Lower lobe of right lung (tissue), 2 donors: ENCODE measurements around the gene SMS. TPM values are rescaled to one million over a fixed set of nuclear protein-coding genes. Genes with fewer than 3 reads are reported as not detected.

Source experiments
- ATAC-seq, 2 donors: fragments of 200-7000 bp; cut with Tn5 transposase; one replicate each; pipeline ENCODE4 v1.9.1; 2020 to 2022; ENCODE audit warnings: mild to moderate bottlenecking in 2 of 2, moderate library complexity in 2 of 2
- DNase-seq: peaks from one replicate; pipeline ENCODE4 v3.0.0-alpha.2; 2020
- H3K27ac ChIP-seq: fragments of 200-600 bp; one replicate; pipeline ENCODE4 v1.8.0; 2022
- H3K27me3 ChIP-seq: fragments of 200-600 bp; one replicate; pipeline ENCODE4 v1.8.0; 2022; ENCODE audit warnings: low read depth
- H3K36me3 ChIP-seq: fragments of 200-600 bp; one replicate; pipeline ENCODE4 v1.8.0; 2022; ENCODE audit warnings: mild to moderate bottlenecking
- H3K4me1 ChIP-seq: fragments of 200-600 bp; one replicate; pipeline ENCODE4 v1.8.0; 2022
- H3K4me3 ChIP-seq: fragments of 200-600 bp; one replicate; pipeline ENCODE4 v1.8.0; 2022; ENCODE audit warnings: mild to moderate bottlenecking
- H3K9me3 ChIP-seq: fragments of 200-600 bp; one replicate; pipeline ENCODE4 v1.8.0; 2022
- CTCF ChIP-seq: fragments of 200-600 bp; IDR thresholded peaks from one replicate; pipeline ENCODE4 v1.8.0; 2022; ENCODE audit warnings: antibody characterized with exemption, mild to moderate bottlenecking
- intact Hi-C: fragments of 100-400 bp; cut with DNase I; formaldehyde crosslinking; loops from one replicate; pipeline ENCODE4 v1.11.0; 2022
- total RNA-seq: library from RNA; stranded (reverse); fragmentation: NEBNext Ultra II Directional; extraction: Animal tissue kit (Norgen Biotek cat#: 25700); gene quantifications from one replicate; pipeline ENCODE4 v1.2.1, GENCODE V29; 2021
- donor health status: DM: no; HTN: yes; CAD: no; lungs with severe emphysema.

The SMS gene
- total RNA-seq, 1 donor from 2014 or later, result 53.7 TPM

DNA sequence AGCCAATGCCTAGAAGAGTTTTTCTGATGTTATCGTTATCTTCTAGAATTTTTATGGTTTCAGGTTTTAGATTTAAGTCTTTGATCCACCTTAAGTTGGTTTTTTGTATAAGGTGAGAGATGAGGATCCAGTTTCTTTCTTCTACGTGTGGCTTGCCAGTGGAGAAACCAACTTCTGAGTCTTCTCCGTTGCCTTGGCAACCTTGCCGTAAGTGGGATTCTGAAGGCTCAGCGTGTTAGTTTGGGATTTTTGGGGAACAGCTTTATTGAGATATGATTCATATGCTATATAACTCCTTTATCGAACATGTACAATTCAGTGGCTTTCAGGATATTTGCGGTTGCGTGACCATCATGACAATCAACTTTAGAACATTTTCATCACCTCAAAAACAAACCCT, 17.7 kb downstream of the SMS start:
- TF ChIP-seq CTCF, result no peak
- no peaks in the 10 kb centered on the region for H3K36me3 ChIP-seq
- no peak overlapping the region for H3K4me3 ChIP-seq
- no peaks in the 10 kb centered on the region for H3K27me3 ChIP-seq
- ATAC-seq (no peak), DNase-seq (no peak)
- no peak overlapping the region for H3K27ac ChIP-seq
- H3K4me1 ChIP-seq, result peaks cover 3% of the 10 kb centered on the region
- H3K9me3 ChIP-seq, result no peaks in the 10 kb centered on the region
- intact Hi-C loops, result no loop called here

DNA sequence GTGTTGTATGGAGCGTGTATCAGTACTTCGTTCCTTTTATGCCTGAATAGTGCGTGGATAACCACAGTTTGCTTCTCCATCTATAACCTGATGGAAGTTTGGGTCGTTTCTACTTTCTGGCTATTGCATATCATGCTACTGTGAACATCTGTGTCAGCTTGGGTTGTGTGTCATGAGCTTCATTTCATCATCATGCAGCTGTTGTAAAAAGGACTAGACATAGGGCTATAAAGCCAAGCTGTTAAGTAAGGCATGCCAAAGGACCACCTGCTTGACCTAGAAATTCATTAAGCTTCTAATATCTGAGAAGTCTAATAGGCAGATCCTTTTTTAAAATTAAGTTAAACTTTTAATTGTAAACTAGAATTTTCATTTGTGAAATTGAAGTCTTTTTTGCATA, 18.4 kb downstream of the SMS start:
- no peak for TF ChIP-seq CTCF
- H3K4me3 ChIP-seq, result no peak overlapping the region
- no peaks in the 10 kb centered on the region for H3K9me3 ChIP-seq
- ATAC-seq, result no peak
- no peak overlapping the region for H3K27ac ChIP-seq
- intact Hi-C loops, result no loop called here
- peaks cover 3% of the 10 kb centered on the region for H3K4me1 ChIP-seq
- no peaks in the 10 kb centered on the region for H3K36me3 ChIP-seq
- no peaks in the 10 kb centered on the region for H3K27me3 ChIP-seq
- DNase-seq, result no peak

DNA sequence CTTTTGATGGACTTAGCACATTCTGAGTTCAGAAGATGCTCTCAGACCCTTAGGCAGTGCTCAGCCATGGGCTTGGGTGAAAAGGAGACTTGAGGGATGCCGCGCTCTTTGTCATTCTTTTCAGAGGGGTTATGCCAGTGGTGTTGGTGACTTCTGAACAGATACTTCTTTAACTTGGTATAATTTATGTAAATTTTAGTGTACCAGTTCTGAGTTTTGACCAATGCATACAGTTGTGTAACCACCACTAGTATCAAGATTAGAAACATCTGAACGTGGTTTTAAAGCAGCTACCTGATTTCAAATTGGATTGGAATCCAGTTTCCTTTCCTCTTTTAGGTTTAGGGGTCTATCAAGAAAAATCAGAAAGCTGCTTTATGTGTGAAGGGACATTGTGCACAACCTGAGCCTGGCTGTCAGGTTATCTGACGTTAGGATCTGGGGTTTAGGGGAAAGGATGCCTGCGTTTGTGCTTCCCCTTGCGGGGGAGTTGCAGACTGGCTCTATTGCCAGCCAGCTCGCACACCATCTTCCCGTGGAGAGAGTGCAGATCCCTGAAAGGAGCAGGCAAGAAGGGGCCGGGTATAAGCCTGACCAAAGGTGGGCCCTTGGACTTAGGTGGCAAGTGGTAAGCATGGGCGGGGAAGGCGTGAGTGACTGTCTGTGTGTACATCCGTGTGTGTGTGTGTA, 19.0 kb downstream of the SMS start:
- Histone ChIP-seq H3K27me3 (no peaks in the 10 kb centered on the region), H3K4me1 (peaks cover 9% of the 10 kb centered on the region), H3K4me3 (no peak overlapping the region), H3K27ac (no peak overlapping the region), H3K36me3 (no peaks in the 10 kb centered on the region), H3K9me3 (no peaks in the 10 kb centered on the region)
- intact Hi-C loops, result no loop called here
- ATAC-seq (no peak), DNase-seq (no peak)
- TF ChIP-seq CTCF, result no peak

DNA sequence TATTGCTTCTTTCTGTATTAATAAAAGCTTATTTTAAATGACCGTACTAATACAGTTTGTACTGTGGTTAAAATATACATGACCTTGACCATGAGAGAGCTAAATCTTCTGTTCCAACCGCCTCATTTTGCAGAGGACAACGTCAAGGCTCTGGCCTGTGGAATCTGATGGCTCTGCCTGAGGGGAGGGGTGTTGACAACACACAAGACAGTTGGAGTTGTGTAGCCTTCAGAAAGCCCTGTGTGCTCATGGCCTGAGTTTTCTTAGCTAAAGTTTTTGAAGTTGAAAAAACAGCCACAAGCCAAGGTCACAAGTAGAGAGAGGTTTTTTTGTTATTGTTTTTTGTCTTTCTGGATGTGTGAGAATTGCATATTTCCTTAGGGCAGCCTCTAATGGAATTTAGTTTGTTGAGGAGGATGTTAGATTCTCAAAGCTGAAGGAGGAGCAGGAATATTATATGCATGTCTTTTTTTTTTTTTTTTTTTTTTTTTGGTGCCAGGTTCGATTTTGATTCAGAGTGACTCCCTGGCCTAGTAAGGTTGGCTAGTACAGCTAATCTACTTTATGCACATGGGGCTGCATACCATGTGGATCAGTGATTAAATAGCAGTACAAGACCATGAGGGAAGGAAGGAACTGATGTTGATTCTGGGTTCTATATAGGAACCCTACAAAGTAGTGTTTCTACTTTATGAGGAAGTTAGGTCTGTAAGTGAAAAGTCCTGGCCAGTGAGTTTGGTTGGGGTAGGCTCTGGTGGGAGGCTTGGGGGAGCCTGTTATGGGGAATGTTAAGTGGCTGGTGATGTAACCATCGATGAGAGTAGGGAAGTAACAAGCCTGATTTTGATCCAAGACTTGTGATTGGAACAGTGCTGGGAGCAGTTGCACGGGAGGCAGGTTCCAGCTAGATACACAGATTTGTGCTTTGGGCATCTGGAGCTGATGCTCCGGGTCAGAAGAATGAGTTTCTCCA, 20.3 kb downstream of the SMS start:
- Histone ChIP-seq H3K27ac (no peak overlapping the region), H3K9me3 (no peaks in the 10 kb centered on the region), H3K4me1 (peaks cover 9% of the 10 kb centered on the region), H3K36me3 (no peaks in the 10 kb centered on the region), H3K4me3 (no peak overlapping the region), H3K27me3 (no peaks in the 10 kb centered on the region)
- ATAC-seq (no peak), DNase-seq (no peak)
- intact Hi-C loops, result no loop called here
- no peak for TF ChIP-seq CTCF

GRCh38 chrX:21962361-21962760, 21.9 kb downstream of the SMS start:
- Histone ChIP-seq H3K4me3 (no peak overlapping the region), H3K36me3 (no peaks in the 10 kb centered on the region), H3K9me3 (no peaks in the 10 kb centered on the region), H3K4me1 (peaks cover 9% of the 10 kb centered on the region), H3K27me3 (no peaks in the 10 kb centered on the region), H3K27ac (no peak overlapping the region)
- DNase-seq, result no peak
- no peak for TF ChIP-seq CTCF
- no peak for ATAC-seq
- intact Hi-C loops, result no loop called here
